Measurements from ENCODE around the gene SPATA24. TPM values are rescaled to one million over a fixed set of nuclear protein-coding genes. Genes with fewer than 3 reads are reported as not detected.

Gene SPATA24
- total RNA-seq, 1 experiment from 2014 or later = 13.0 TPM

DNA sequence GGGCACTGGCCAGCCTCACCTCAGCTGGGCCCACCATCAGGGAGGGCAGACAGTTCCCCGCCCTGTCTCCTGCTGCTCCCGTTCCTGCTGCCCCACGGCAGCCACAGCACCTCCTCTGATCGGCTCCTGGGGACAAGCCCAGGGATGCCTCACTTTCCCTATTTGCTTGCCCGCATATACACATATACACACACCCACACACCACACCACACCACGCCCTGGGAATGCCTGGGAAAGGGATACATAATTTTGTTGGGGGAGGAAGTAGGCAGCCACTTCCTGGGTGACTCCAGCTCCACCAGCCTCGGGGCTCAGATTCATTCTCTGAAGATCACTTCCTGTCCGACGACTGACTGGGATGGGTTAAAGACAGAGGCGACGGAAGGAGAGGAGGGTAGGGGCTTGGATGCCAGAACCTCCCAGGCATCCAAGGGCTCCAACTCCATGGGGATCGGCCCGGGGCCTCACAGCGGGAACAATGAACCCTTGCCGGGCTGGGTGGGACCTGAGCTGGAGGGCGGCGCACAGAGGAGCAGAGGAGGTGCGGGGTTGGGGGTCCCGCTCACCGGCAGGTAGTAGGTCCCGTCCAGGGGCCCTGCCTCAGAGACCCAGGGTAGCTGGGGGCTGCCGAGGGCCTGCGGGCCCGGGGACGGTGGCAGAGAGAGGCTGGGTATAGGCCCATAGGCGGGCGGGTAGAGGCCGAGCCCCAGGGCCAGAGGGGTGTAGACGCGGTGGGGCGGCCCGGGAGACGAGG is 12.1 kb downstream of the SPATA24 start:
- no peak overlapping the region for H3K4ac ChIP-seq (ENCODE audit: low read depth, low read length)
- H3K4me1 ChIP-seq (ENCODE audit: insufficient read depth, low read length) = peaks cover 7% of the 10 kb centered on the region; the same call in 1 of the 2 replicates
- no peak overlapping the region for H3K18ac ChIP-seq (ENCODE audit: insufficient read length, low read depth, low read length)
- no peak overlapping the region; the same call in 1 of the 2 replicates for H3K14ac ChIP-seq (ENCODE audit: insufficient read depth, low read length)
- H3K56ac ChIP-seq (ENCODE audit: insufficient read length, low read depth, low read length) = no peak overlapping the region
- no peak overlapping the region for H3K23ac ChIP-seq (ENCODE audit: insufficient read length, low read depth, low read length)
- H2AK5ac ChIP-seq (ENCODE audit: insufficient read length, low read length) = no peak overlapping the region
- peaks cover 22% of the 10 kb centered on the region for H3K23me2 ChIP-seq (ENCODE audit: insufficient read length, low read depth, low read length, poor library complexity, severe bottlenecking)
- no CpG with 5 or more reads among the region's 33 CpGs for WGBS (ENCODE audit: extremely low coverage, insufficient read length, low lambda C conversion rate)
- H4K91ac ChIP-seq (ENCODE audit: insufficient read length, low read depth, low read length) = no peak overlapping the region
- no peak overlapping the region for H2BK120ac ChIP-seq (ENCODE audit: low read depth, low read length, poor library complexity, severe bottlenecking)
- no peak overlapping the region for H3K9ac ChIP-seq (ENCODE audit: extremely low read depth, insufficient read length, low read length)
- H3K4me2 ChIP-seq (ENCODE audit: insufficient read depth, insufficient read length, low read length) = peak overlapping the region; percentile 85
- no peak overlapping the region for H3T11ph ChIP-seq (ENCODE audit: low read length)
- H3K79me2 ChIP-seq (ENCODE audit: insufficient read depth, low read length) = no peaks in the 10 kb centered on the region
- Mint-ChIP-seq H3K36me3 (ENCODE audit: insufficient read depth in 1 of 3, low read depth in 3 of 3) (peaks cover 0 to 1% (median 0%) of the 10 kb centered on the region in 3 experiments; a peak in 3 of 7 replicates), H3K9me3 (no peaks in the 10 kb centered on the region), H3K27me3 (ENCODE audit: low read depth) (peaks cover 31% of the 10 kb centered on the region), H3K4me1 (peaks cover 21 to 53% of the 10 kb centered on the region in 2 experiments), H3K27ac (peak overlapping the region in 2 of 3 experiments; percentile 37 to 64; a peak in 4 of 7 replicates), H3K4me3 (peak overlapping the region; percentile 60 to 71)
- H2BK15ac ChIP-seq (ENCODE audit: low read depth, low read length) = no peak overlapping the region
- H3K27me3 ChIP-seq (ENCODE audit: insufficient read depth, low read length) = peaks cover 8% of the 10 kb centered on the region
- H4K8ac ChIP-seq (replicated peaks; ENCODE audit: insufficient read length, low read depth, low read length) = no peak overlapping the region
- no peaks in the 10 kb centered on the region for H3K9me3 ChIP-seq (ENCODE audit: control insufficient read depth, low read depth, low read length)
- H3K79me1 ChIP-seq (ENCODE audit: insufficient read depth, low read depth, low read length, poor library complexity, severe bottlenecking) = no peaks in the 10 kb centered on the region
- H4K5ac ChIP-seq (ENCODE audit: insufficient read length, low read depth, low read length) = no peak overlapping the region
- H2AFZ ChIP-seq (ENCODE audit: low read length) = no peak overlapping the region
- H3K27ac ChIP-seq (ENCODE audit: insufficient read length, low read depth, low read length) = no peak overlapping the region
- H4K20me1 ChIP-seq (ENCODE audit: control insufficient read depth, insufficient read depth, insufficient read length) = peaks cover 2% of the 10 kb centered on the region
- H2BK12ac ChIP-seq (ENCODE audit: insufficient read length, low read depth, low read length) = no peak overlapping the region
- no peak for DNase-seq
- H2BK20ac ChIP-seq (ENCODE audit: low read depth, low read length, poor library complexity, severe bottlenecking) = no peak overlapping the region
- H2BK5ac ChIP-seq (ENCODE audit: insufficient read length, low read length) = no peak overlapping the region
- TF ChIP-seq, protein P1, sequence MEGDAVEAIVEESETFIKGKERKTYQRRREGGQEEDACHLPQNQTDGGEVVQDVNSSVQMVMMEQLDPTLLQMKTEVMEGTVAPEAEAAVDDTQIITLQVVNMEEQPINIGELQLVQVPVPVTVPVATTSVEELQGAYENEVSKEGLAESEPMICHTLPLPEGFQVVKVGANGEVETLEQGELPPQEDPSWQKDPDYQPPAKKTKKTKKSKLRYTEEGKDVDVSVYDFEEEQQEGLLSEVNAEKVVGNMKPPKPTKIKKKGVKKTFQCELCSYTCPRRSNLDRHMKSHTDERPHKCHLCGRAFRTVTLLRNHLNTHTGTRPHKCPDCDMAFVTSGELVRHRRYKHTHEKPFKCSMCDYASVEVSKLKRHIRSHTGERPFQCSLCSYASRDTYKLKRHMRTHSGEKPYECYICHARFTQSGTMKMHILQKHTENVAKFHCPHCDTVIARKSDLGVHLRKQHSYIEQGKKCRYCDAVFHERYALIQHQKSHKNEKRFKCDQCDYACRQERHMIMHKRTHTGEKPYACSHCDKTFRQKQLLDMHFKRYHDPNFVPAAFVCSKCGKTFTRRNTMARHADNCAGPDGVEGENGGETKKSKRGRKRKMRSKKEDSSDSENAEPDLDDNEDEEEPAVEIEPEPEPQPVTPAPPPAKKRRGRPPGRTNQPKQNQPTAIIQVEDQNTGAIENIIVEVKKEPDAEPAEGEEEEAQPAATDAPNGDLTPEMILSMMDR (conservative IDR thresholded peaks at IDR 0.05) = no peak
